ENCODE measurements around the gene AP4B1. TPM values are rescaled to one million over a fixed set of nuclear protein-coding genes. Genes with fewer than 3 reads are reported as not detected.
A peak's percentile ranks its signal among the peaks of the same experiment; 100 is the strongest.

AP4B1 gene
- total and polyA plus RNA-seq, 9 of the 15 experiments (the other 6 are each of a cell fraction or from before 2014, with no cell fraction given) = 15.8 to 36.5 (median 24.6) TPM

GRCh38 chr1:113872219-113872935 lies 32.2 kb downstream of the AP4B1 start (continued):
- TF ChIP-seq, protein P1, sequence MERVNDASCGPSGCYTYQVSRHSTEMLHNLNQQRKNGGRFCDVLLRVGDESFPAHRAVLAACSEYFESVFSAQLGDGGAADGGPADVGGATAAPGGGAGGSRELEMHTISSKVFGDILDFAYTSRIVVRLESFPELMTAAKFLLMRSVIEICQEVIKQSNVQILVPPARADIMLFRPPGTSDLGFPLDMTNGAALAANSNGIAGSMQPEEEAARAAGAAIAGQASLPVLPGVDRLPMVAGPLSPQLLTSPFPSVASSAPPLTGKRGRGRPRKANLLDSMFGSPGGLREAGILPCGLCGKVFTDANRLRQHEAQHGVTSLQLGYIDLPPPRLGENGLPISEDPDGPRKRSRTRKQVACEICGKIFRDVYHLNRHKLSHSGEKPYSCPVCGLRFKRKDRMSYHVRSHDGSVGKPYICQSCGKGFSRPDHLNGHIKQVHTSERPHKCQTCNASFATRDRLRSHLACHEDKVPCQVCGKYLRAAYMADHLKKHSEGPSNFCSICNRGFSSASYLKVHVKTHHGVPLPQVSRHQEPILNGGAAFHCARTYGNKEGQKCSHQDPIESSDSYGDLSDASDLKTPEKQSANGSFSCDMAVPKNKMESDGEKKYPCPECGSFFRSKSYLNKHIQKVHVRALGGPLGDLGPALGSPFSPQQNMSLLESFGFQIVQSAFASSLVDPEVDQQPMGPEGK (CRISPR knock-in tag; IDR thresholded peaks at IDR 0.05; ENCODE audit: borderline replicate concordance) = no peak
- no peak for TF ChIP-seq CBX5 (IDR thresholded peaks at IDR 0.05; ENCODE audit: borderline replicate concordance, low read depth)

- 24% methylated on average over 4 of the region's 4 CpGs for WGBS (ENCODE audit: insufficient coverage, low coverage, missing lambda C conversion rate)
- peak within 1 kb of the TSS; percentile 37; the same call in 2 of the 3 replicates for H3K27ac ChIP-seq (ENCODE audit: extremely low read depth, low read depth, low read length)
- H3K4me2 ChIP-seq (ENCODE audit: insufficient read depth, low read length) = peak within 1 kb of the TSS; percentile 10; the same call in 1 of the 2 replicates
- no peaks in the 10 kb centered on the region for H4K20me1 ChIP-seq (replicated peaks; ENCODE audit: control insufficient read depth, insufficient read depth, low read length)
- ChIA-PET POLR2A (interaction anchor here (0.9 to 1.1 kb wide), 3 partner anchors 9 to 75 kb away, joined by 3 to 4 read pairs (median 4); no protein-coding TSS in a partner anchor), CTCF (ENCODE audit: low intra/inter-chr PET ratio) (no interaction called here)
- no peak within 1 kb of the TSS for H3K4me3 ChIP-seq
- no peaks in the 10 kb centered on the region for H3K27me3 ChIP-seq (ENCODE audit: control insufficient read depth in 2 of 2, insufficient read depth in 2 of 2, low read length in 2 of 2)
- no peaks in the 10 kb centered on the region for H3K9me3 ChIP-seq (replicated peaks; ENCODE audit: control insufficient read depth, insufficient read depth, low read depth, low read length)
- intact Hi-C loops (cut with micrococcal nuclease) (no loop called here), in situ Hi-C loops (cut with MboI) (no loop called here)
- H3K79me2 ChIP-seq (ENCODE audit: control insufficient read depth, insufficient read depth, low read length) = no peaks in the 10 kb centered on the region
- H3K36me3 ChIP-seq (ENCODE audit: control insufficient read depth, insufficient read depth, low read length) = no peaks in the 10 kb centered on the region
- H3K9me1 ChIP-seq (ENCODE audit: control insufficient read depth, insufficient read depth, low read length) = no peaks in the 10 kb centered on the region
- H3K9ac ChIP-seq (ENCODE audit: insufficient read depth in 1 of 2, low read depth in 2 of 2, low read length in 2 of 2) = no peak within 1 kb of the TSS; a peak in 1 of 4 replicates
- ATAC-seq (peak; percentile 81), DNase-seq (ENCODE audit: extremely low read depth in 1 of 4, low spot score in 3 of 4) (peak in 1 of 4 experiments; percentile 65), FAIRE-seq (peak; percentile 73)
- H3K4me1 ChIP-seq (replicated peaks in 1 of 2; ENCODE audit: control insufficient read depth in 2 of 2, insufficient read depth in 2 of 2, low read length in 2 of 2) = peaks cover 0 to 32% of the 10 kb centered on the region in 2 experiments; a peak in 4 of 5 replicates
- peak within 1 kb of the TSS; percentile 90 for H2AFZ ChIP-seq (ENCODE audit: low read depth, low read length)
- BruUV-seq (replicated peaks) = no TSS peak
- TF ChIP-seq FOXK1 (CRISPR knock-in tag; IDR thresholded peaks at IDR 0.05; ENCODE audit: borderline replicate concordance) = 0 out of 2 replicates have a peak, but pooled peaks have one; percentile 42
- peak; percentile 67 for TF ChIP-seq FOSL1 (tag; conservative IDR thresholded peaks at IDR 0.05)
- 0 out of 2 replicates have a peak, but pooled peaks have one; percentile 17 for TF ChIP-seq BRD4 (IDR thresholded peaks at IDR 0.05)
- 0 out of 2 replicates have a peak, but pooled peaks have one; percentile 24 for TF ChIP-seq ZNF444 (CRISPR knock-in tag; IDR thresholded peaks at IDR 0.05)
- TF ChIP-seq CHAMP1 (IDR thresholded peaks at IDR 0.05) = peak; percentile 15; the same call in 1 of the 2 replicates
- TF ChIP-seq NFE2L1 (tag; IDR thresholded peaks at IDR 0.05; ENCODE audit: borderline replicate concordance, low read depth) = no peak
- TF ChIP-seq GABPB1 (CRISPR knock-in tag; IDR thresholded peaks at IDR 0.05) = peak; percentile 55; the same call in 1 of the 2 replicates
- peak; percentile 61; the same call in 1 of the 2 replicates for TF ChIP-seq ZNF175 (CRISPR knock-in tag; IDR thresholded peaks at IDR 0.05; ENCODE audit: low read depth)
- TF ChIP-seq JUN (IDR thresholded peaks at IDR 0.05; ENCODE audit: borderline replicate concordance, low read depth, low read length) = peak; percentile 50; the same call in 1 of the 2 replicates
- TF ChIP-seq JUN (CRISPR knock-in tag; IDR thresholded peaks at IDR 0.05; ENCODE audit: borderline replicate concordance) = 0 out of 2 replicates have a peak, but pooled peaks have one; percentile 7
- TF ChIP-seq FOXJ3 (CRISPR knock-in tag; IDR thresholded peaks at IDR 0.05) = no peak
- TF ChIP-seq ERF (CRISPR knock-in tag; IDR thresholded peaks at IDR 0.05) = peak; percentile 44; the same call in 1 of the 2 replicates
These were observed 32.9 kb downstream of the AP4B1 start, which contains the start of gene PTPN22 for GRCh38 chr1:113871597-113872113. Gene PTPN22 (minus strand): TSS chr1:113871712.

All from K562 (cell line).